Stomach (tissue), 9 donors: ENCODE results near the gene TMEM176A. TPM values are rescaled to one million over a fixed set of nuclear protein-coding genes. Genes with fewer than 3 reads are reported as not detected.

Source experiments
- DNase-seq, 2 donors: peaks; one replicate each; pipeline versions ENCODE4 v3.0.0 to v3.0.0-alpha.2; 2013 to 2019
- H3K27ac ChIP-seq, 5 donors: fragments of 200-600 bp in 4 of 5; sonication (generic) in 4 of 5; one replicate each; pipeline ENCODE4 v1.5.1; 2013 to 2019; ENCODE audit warnings: mild to moderate bottlenecking in 1 of 5, moderate library complexity in 1 of 5
- H3K27me3 ChIP-seq, 3 donors: fragments of 200-600 bp; sonication (generic); one replicate each; pipeline ENCODE4 v1.5.1; 2017 to 2019; ENCODE audit warnings: mixed run types in 1 of 3
- H3K36me3 ChIP-seq, 4 donors: fragments of 200-600 bp; sonication (generic); 1 replicate in 3 of 4; 2 replicates in 1 of 4; pipeline ENCODE4 v1.5.1; 2016 to 2019
- H3K4me1 ChIP-seq, 4 donors: fragments of 200-600 bp; sonication (generic); one replicate each; pipeline ENCODE4 v1.5.1; 2016 to 2019
- H3K4me3 ChIP-seq, 4 donors: fragments of 200-600 bp; sonication (generic) in 3 of 4; one replicate each; pipeline ENCODE4 v1.5.1; 2016 to 2019; ENCODE audit warnings: mild to moderate bottlenecking in 1 of 4
- H3K9me3 ChIP-seq, 4 donors: fragments of 200-600 bp; sonication (generic); one replicate each; pipeline ENCODE4 v1.5.1; 2016 to 2019
- EP300 ChIP-seq: sonication (generic); formaldehyde crosslinking; IDR thresholded peaks from one replicate; pipeline ENCODE4 v1.6.1; 2017; ENCODE audit warnings: antibody characterized with exemption
- POLR2A ChIP-seq, 4 donors: fragments of 450-650 bp; IDR thresholded peaks; one replicate each; pipeline ENCODE4 v1.6.1; 2016; ENCODE audit warnings: antibody characterized with exemption in 4 of 4, control low read depth in 2 of 4, mild to moderate bottlenecking in 1 of 4, moderate library complexity in 1 of 4
- POLR2AphosphoS5 ChIP-seq, 3 donors: sonication (generic); formaldehyde crosslinking; IDR thresholded peaks; one replicate each; pipeline ENCODE4 v1.6.1; 2016; ENCODE audit warnings: antibody characterized with exemption in 3 of 3
- WGBS, 5 donors: extraction: QIAGEN DNeasy Blood & Tissue Kit in 3 of 5; methylation state at CpG; one replicate each; pipeline versions ENCODE4 v1.1.5 to v1.1.7; 2013 to 2018; 5-methylcytosine and 5-hydroxymethylcytosine counted together
- intact Hi-C: fragments of 100-400 bp; cut with DNase I; formaldehyde crosslinking; loops from one replicate; pipeline ENCODE4 v1.15.1; 2023; ENCODE audit warnings: low total_unique reads
- polyA plus RNA-seq, 3 donors: library from polyadenylated mRNA; stranded (reverse); fragments of 200-250 nt; gene quantifications; one replicate each; pipeline ENCODE4 v1.2.3, GENCODE V29; 2013
- total RNA-seq, 5 donors: library from RNA; depleted of rRNA; stranded (reverse); fragments of >200 nt; gene quantifications; one replicate each; pipeline versions ENCODE4 v1.1.0 to v1.2.3, GENCODE V29; 2014 to 2016
- TF ChIP-seq, protein P1 (sequence below), 7 experiments: fragments of 450-650 bp in 4 of 7; fragments of 200-600 bp in 3 of 7; sonication (generic) in 3 of 7; IDR thresholded peaks; one replicate each; pipeline ENCODE4 v1.5.1; 2016 to 2019; ENCODE audit warnings: antibody characterized with exemption in 7 of 7, control low read depth in 2 of 7, mild to moderate bottlenecking in 1 of 7
- donor health status: healthy with polysubstance abuse.
- donor health status: Bipolar disorder and iron deficiency.
- donor health status: healthy.

TMEM176A gene
- total and polyA plus RNA-seq, 8 donors: 14.7 to 116 (median 38.9) TPM

GRCh38 chr7:150784954-150785353 is 15.6 kb upstream of the TMEM176A start:
- peaks cover 31 to 70% (median 53%) of the 10 kb centered on the region in 4 donors for H3K4me1 ChIP-seq
- peak in 1 of 2 donors; percentile 44 for DNase-seq
- 54 to 68% (median 59%) methylated on average over 4 of the region's 4 CpGs for WGBS, 5 donors

DNA sequence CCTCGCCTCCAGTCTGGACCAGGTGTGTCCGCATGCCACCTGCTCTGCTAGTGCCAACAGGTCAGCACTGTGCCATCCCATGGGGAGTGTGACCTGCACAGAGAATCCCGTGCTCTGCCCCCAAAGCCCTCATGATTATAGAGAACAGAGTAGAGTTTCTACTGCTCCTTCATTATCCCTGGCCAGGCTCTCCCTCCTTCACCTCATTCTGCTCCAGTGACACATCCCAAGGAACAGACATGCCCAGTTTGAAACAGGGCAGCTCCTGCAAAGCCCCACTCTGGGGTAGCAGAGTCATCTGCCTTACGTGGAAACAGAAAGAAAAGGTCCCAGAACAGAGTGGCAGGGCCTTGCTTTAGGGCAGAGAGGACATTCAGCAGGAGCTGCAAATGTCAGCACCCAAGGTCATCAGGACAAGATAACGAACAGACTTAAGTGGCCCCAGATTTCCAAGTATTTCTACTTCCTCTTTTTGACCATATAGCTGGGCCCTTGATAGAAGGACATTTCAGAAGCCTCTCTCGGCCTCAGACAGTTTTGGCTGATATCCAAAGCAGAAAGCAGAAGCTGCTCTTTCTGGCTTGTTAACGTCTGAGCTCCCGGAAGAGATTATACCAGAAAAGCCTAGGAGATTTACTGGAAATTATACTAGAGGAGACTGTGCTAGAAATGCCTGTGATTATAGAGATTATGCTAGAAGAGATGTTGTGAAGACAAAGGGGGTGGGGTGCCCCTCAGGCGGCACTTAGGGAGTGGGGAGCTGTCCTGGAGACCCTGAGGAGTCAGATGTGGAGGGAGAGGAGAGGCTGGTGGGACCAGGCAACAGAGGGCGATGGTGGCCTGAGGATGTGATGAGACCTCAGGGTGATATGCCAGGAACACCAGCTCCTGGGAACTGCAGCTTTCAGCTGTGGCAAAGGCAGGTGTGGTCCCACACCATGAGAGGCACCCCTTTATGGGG is 13.0 kb upstream of the TMEM176A start:
- intact Hi-C loops: no loop called here
- peaks cover 0 to 17% (median 11%) of the 10 kb centered on the region in 4 donors for H3K36me3 ChIP-seq
- peak in 1 of 2 donors; percentile 79 for DNase-seq
- H3K27ac ChIP-seq: peak overlapping the region; percentile 56 to 85 (median 82)
- H3K4me3 ChIP-seq: no peak overlapping the region
- peaks cover 31 to 59% (median 46%) of the 10 kb centered on the region in 4 donors for H3K4me1 ChIP-seq
- H3K27me3 ChIP-seq: no peaks in the 10 kb centered on the region
- TF ChIP-seq POLR2AphosphoS5 (IDR thresholded peaks at IDR 0.05): no peak
- TF ChIP-seq, protein P1, sequence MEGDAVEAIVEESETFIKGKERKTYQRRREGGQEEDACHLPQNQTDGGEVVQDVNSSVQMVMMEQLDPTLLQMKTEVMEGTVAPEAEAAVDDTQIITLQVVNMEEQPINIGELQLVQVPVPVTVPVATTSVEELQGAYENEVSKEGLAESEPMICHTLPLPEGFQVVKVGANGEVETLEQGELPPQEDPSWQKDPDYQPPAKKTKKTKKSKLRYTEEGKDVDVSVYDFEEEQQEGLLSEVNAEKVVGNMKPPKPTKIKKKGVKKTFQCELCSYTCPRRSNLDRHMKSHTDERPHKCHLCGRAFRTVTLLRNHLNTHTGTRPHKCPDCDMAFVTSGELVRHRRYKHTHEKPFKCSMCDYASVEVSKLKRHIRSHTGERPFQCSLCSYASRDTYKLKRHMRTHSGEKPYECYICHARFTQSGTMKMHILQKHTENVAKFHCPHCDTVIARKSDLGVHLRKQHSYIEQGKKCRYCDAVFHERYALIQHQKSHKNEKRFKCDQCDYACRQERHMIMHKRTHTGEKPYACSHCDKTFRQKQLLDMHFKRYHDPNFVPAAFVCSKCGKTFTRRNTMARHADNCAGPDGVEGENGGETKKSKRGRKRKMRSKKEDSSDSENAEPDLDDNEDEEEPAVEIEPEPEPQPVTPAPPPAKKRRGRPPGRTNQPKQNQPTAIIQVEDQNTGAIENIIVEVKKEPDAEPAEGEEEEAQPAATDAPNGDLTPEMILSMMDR (IDR thresholded peaks at IDR 0.05): no peak
- TF ChIP-seq POLR2A (IDR thresholded peaks at IDR 0.05): no peak
- TF ChIP-seq EP300: no peak
- no peaks in the 10 kb centered on the region for H3K9me3 ChIP-seq
- WGBS, 5 donors: 37 to 51% (median 42%) methylated on average over 10 of the region's 10 CpGs

More at GRCh38 chr7:150784954-150785353, 15.6 kb upstream of the TMEM176A start:
- Histone ChIP-seq H3K4me3 (no peak overlapping the region), H3K27me3 (no peaks in the 10 kb centered on the region), H3K36me3 (no peaks in the 10 kb centered on the region), H3K27ac (peak overlapping the region; percentile 68 to 85 (median 82)), H3K9me3 (no peaks in the 10 kb centered on the region)
- intact Hi-C loops: no loop called here
- TF ChIP-seq POLR2AphosphoS5 (IDR thresholded peaks at IDR 0.05) (no peak), POLR2A (IDR thresholded peaks at IDR 0.05) (no peak)

DNA sequence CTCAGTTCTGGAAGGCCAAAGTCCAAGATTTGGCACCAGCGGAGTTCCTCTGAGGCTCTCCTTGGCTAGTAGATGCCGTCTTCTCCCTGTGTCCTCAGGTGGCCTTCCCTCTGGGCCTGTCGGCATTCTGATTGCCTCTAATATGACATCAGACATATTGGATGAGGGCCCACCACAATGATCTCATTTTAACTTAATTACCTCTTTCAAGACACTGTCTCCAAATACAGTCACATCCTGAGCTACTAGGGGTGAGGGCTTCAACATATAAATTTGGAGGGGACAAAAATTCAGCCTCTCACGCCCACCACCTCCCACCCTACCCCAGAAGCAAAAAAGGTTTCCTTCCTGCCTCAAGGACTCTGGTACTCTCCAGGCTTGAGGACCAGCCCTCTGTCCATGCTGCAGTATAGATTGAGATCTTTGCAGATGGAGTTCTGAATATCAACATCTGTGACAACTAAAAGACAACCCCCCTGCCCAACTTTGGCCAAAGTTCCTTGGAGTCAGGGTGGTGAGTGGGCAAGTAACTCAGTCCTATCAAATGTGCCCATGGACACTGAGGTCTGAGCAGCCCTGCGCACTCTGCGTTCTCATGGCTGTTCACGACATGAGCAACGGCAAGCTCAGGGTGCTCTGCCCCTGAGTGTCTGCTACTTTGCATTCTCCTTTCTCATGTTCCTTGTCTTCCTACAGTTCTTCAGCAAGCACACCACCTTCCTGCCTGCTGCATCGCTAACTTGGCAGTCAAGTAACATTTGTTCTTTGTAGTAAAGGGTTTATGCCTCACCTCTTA is 11.9 kb upstream of the TMEM176A start:
- DNase-seq: peak in 1 of 2 donors; percentile 56
- Histone ChIP-seq H3K4me1 (peaks cover 29 to 56% (median 44%) of the 10 kb centered on the region in 4 donors), H3K4me3 (no peak overlapping the region), H3K36me3 (peaks cover 0 to 25% (median 13%) of the 10 kb centered on the region in 4 donors), H3K27ac (peak overlapping the region; percentile 56 to 85 (median 82)), H3K9me3 (no peaks in the 10 kb centered on the region), H3K27me3 (no peaks in the 10 kb centered on the region)
- intact Hi-C loops: no loop called here
- WGBS, 5 donors: 56 to 71% (median 68%) methylated on average over 9 of the region's 9 CpGs
- TF ChIP-seq, protein P1 (IDR thresholded peaks at IDR 0.05): no peak
- TF ChIP-seq EP300: no peak
- TF ChIP-seq POLR2AphosphoS5 (IDR thresholded peaks at IDR 0.05): peak in 1 of 3 donors; percentile 24
- no peak for TF ChIP-seq POLR2A (IDR thresholded peaks at IDR 0.05)

GRCh38 chr7:150790416-150791075 is 10.0 kb upstream of the TMEM176A start:
- no peak for DNase-seq
- 66 to 82% (median 73%) methylated on average over 9 of the region's 9 CpGs for whole genome bisulfite sequencing, 5 donors
- H3K36me3 ChIP-seq: peaks cover 0 to 33% (median 22%) of the 10 kb centered on the region in 4 donors
- peaks cover 0 to 8% (median 0%) of the 10 kb centered on the region in 3 donors for H3K27me3 ChIP-seq
- TF ChIP-seq POLR2AphosphoS5 (IDR thresholded peaks at IDR 0.05): no peak
- TF ChIP-seq, protein P1 (IDR thresholded peaks at IDR 0.05): no peak
- TF ChIP-seq EP300: no peak
- TF ChIP-seq POLR2A (IDR thresholded peaks at IDR 0.05): no peak
- H3K27ac ChIP-seq: peak overlapping the region in 3 of 5 donors; percentile 82 to 85 (median 83)
- H3K4me1 ChIP-seq: peaks cover 19 to 37% (median 32%) of the 10 kb centered on the region in 4 donors
- peaks cover 0 to 1% (median 0%) of the 10 kb centered on the region in 4 donors for H3K9me3 ChIP-seq
- no peak overlapping the region for H3K4me3 ChIP-seq
- intact Hi-C loops: no loop called here
